C4-2B (cell line): ENCODE results near the gene CBX7.

Source experiments
- ZFX ChIP-seq: fragments of 450-650 bp; IDR thresholded peaks from 2 replicates; pipeline ENCODE4 v1.6.1; 2017
- TF ChIP-seq, protein P1 (sequence below): fragments of 450-650 bp; conservative IDR thresholded peaks from 2 replicates; pipeline ENCODE4 v1.5.1; 2017; ENCODE audit warnings: mild to moderate bottlenecking

- TF ChIP-seq, protein P1, sequence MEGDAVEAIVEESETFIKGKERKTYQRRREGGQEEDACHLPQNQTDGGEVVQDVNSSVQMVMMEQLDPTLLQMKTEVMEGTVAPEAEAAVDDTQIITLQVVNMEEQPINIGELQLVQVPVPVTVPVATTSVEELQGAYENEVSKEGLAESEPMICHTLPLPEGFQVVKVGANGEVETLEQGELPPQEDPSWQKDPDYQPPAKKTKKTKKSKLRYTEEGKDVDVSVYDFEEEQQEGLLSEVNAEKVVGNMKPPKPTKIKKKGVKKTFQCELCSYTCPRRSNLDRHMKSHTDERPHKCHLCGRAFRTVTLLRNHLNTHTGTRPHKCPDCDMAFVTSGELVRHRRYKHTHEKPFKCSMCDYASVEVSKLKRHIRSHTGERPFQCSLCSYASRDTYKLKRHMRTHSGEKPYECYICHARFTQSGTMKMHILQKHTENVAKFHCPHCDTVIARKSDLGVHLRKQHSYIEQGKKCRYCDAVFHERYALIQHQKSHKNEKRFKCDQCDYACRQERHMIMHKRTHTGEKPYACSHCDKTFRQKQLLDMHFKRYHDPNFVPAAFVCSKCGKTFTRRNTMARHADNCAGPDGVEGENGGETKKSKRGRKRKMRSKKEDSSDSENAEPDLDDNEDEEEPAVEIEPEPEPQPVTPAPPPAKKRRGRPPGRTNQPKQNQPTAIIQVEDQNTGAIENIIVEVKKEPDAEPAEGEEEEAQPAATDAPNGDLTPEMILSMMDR = no peak
- TF ChIP-seq ZFX = no peak
These were observed 26.9 kb upstream of the CBX7 start for GRCh38 chr22:39179401-39179827.
